ENCODE results near the gene APEH.
"Not testable (repeated sequence)": the region's sequence is repeated elsewhere in the genome, so short reads cannot be mapped to it uniquely, and the experiment has no call there.

APEH gene

GRCh38 chr3:49690856-49691255 is 16.7 kb downstream of the APEH start:
- DNase-seq (ENCODE audit: low spot score), result not testable (repeated sequence)

GRCh38 chr3:49691481-49691880 is 17.3 kb downstream of the APEH start:
- DNase-seq (ENCODE audit: low spot score), result not testable (repeated sequence)

- not testable (repeated sequence) for DNase-seq (ENCODE audit: low spot score)
Measured at GRCh38 chr3:49694409-49695070, 20.4 kb downstream of the APEH start.

- DNase-seq (ENCODE audit: low spot score), result not testable (repeated sequence)
Measured at GRCh38 chr3:49695350-49696015, 21.3 kb downstream of the APEH start.

- no peak for DNase-seq (ENCODE audit: low spot score)
Measured at GRCh38 chr3:49699281-49699979, 25.3 kb downstream of the APEH start.

GRCh38 chr3:49700014-49700413 is 25.9 kb downstream of the APEH start:
- no peak for DNase-seq (ENCODE audit: low spot score)

GRCh38 chr3:49700453-49701128 is 26.4 kb downstream of the APEH start:
- DNase-seq (ENCODE audit: low spot score), result no peak

GRCh38 chr3:49701388-49702077 is 27.4 kb downstream of the APEH start:
- no peak for DNase-seq (ENCODE audit: low spot score)

- no peak for DNase-seq (ENCODE audit: low spot score)
Measured at GRCh38 chr3:49702672-49703071, 28.5 kb downstream of the APEH start.

GRCh38 chr3:49703443-49703927 is 29.3 kb downstream of the APEH start:
- DNase-seq (ENCODE audit: low spot score), result peak; percentile 66

- no peak for DNase-seq (ENCODE audit: low spot score)
Measured at GRCh38 chr3:49703956-49704355, 29.8 kb downstream of the APEH start.

GRCh38 chr3:49704629-49705028 is 30.5 kb downstream of the APEH start:
- no peak for DNase-seq (ENCODE audit: low spot score)

- no peak for DNase-seq (ENCODE audit: low spot score)
Measured at GRCh38 chr3:49705390-49705960, 31.3 kb downstream of the APEH start.

- no peak for DNase-seq (ENCODE audit: low spot score)
Measured at GRCh38 chr3:49706456-49707112, 32.4 kb downstream of the APEH start.

GRCh38 chr3:49707113-49707480 is 32.9 kb downstream of the APEH start:
- no peak for DNase-seq (ENCODE audit: low spot score)

- no peak for DNase-seq (ENCODE audit: low spot score)
Measured at GRCh38 chr3:49709852-49710251, 35.7 kb downstream of the APEH start.

GRCh38 chr3:49711489-49711888 is 37.3 kb downstream of the APEH start:
- DNase-seq (ENCODE audit: low spot score), result no peak

GRCh38 chr3:49712166-49712565 is 38.0 kb downstream of the APEH start:
- no peak for DNase-seq (ENCODE audit: low spot score)

- no peak for DNase-seq (ENCODE audit: low spot score)
Measured at GRCh38 chr3:49712631-49713317, 38.6 kb downstream of the APEH start.

- DNase-seq (ENCODE audit: low spot score), result no peak
Measured at GRCh38 chr3:49713336-49714105, 39.4 kb downstream of the APEH start.

Data from SW480 (cell line).